PFSK-1 (cell line): ENCODE results near the gene SCUBE1.

Experiments
- SIN3A ChIP-seq: IDR thresholded peaks from 2 replicates; pipeline ENCODE4 v1.6.1; 2012; ENCODE audit warnings: mild to moderate bottlenecking, low read length, moderate library complexity, borderline replicate concordance; ENCODE audit not compliant: insufficient read depth
- TAF1 ChIP-seq: IDR thresholded peaks from 2 replicates; pipeline ENCODE4 v1.6.1; 2012; ENCODE audit warnings: low read length, control low read depth, borderline replicate concordance; ENCODE audit not compliant: insufficient read depth
- TF ChIP-seq, protein P1 (sequence below), 2 experiments: IDR thresholded peaks; 2 replicates each; pipeline versions ENCODE4 v1.6.1 to v1.8.0; 2011 to 2012; ENCODE audit warnings: low read depth in 2 of 2, low read length in 2 of 2, control low read depth in 1 of 2, inconsistent platforms in 1 of 2, mild to moderate bottlenecking in 1 of 2, moderate library complexity in 1 of 2; ENCODE audit not compliant: insufficient read depth in 1 of 2

DNA sequence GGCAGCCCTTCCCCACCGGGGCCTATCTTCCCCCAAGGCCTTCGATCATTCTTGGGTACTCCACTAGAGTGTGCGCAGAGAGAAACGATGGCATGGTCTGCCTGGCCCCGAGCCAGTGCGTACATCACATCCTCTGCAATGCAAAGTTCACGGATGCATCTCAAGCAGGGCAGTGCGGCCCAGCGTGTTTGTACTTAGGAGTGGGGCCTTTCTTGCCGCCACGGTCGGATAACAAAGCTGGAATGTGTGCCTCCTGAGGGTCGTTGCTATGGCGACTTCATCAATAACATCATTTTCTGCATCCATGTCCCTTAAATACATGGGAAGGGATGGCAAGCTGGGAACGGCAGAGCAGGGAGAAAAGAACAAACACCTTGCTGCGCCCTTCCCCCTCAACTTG is 73.9 kb downstream of the SCUBE1 start:
- TF ChIP-seq SIN3A (no peak), TAF1 (no peak)
- TF ChIP-seq, protein P1, sequence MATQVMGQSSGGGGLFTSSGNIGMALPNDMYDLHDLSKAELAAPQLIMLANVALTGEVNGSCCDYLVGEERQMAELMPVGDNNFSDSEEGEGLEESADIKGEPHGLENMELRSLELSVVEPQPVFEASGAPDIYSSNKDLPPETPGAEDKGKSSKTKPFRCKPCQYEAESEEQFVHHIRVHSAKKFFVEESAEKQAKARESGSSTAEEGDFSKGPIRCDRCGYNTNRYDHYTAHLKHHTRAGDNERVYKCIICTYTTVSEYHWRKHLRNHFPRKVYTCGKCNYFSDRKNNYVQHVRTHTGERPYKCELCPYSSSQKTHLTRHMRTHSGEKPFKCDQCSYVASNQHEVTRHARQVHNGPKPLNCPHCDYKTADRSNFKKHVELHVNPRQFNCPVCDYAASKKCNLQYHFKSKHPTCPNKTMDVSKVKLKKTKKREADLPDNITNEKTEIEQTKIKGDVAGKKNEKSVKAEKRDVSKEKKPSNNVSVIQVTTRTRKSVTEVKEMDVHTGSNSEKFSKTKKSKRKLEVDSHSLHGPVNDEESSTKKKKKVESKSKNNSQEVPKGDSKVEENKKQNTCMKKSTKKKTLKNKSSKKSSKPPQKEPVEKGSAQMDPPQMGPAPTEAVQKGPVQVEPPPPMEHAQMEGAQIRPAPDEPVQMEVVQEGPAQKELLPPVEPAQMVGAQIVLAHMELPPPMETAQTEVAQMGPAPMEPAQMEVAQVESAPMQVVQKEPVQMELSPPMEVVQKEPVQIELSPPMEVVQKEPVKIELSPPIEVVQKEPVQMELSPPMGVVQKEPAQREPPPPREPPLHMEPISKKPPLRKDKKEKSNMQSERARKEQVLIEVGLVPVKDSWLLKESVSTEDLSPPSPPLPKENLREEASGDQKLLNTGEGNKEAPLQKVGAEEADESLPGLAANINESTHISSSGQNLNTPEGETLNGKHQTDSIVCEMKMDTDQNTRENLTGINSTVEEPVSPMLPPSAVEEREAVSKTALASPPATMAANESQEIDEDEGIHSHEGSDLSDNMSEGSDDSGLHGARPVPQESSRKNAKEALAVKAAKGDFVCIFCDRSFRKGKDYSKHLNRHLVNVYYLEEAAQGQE (IDR thresholded peaks at IDR 0.05; ENCODE audit: insufficient read depth in 1 of 2, low read depth in 2 of 2, low read length in 2 of 2) = no peak
